PFSK-1 (cell line): ENCODE results near the gene HIRIP3.

Experiments used
- FOXP2 ChIP-seq: optimal IDR thresholded peaks from 2 replicates; pipeline ENCODE3; 2011; ENCODE audit warnings: borderline replicate concordance, control low read depth, inconsistent platforms; ENCODE audit not compliant: insufficient read depth; ENCODE audit errors: extremely low read length, extremely low read depth
- POLR2AphosphoS5 ChIP-seq: IDR thresholded peaks from 2 replicates; pipeline ENCODE4 v1.6.1; 2012; ENCODE audit warnings: low read depth, mild to moderate bottlenecking, control low read depth, low read length, moderate library complexity
- REST ChIP-seq, 2 experiments: IDR thresholded peaks; 2 replicates each; pipeline versions ENCODE4 v1.6.1 to v1.8.0; 2011 to 2012; ENCODE audit warnings: low read depth in 2 of 2, low read length in 2 of 2, control low read depth in 1 of 2, inconsistent platforms in 1 of 2, mild to moderate bottlenecking in 1 of 2, moderate library complexity in 1 of 2; ENCODE audit not compliant: insufficient read depth in 1 of 2
- SIN3A ChIP-seq: IDR thresholded peaks from 2 replicates; pipeline ENCODE4 v1.6.1; 2012; ENCODE audit warnings: mild to moderate bottlenecking, low read length, moderate library complexity, borderline replicate concordance; ENCODE audit not compliant: insufficient read depth
- TAF1 ChIP-seq: IDR thresholded peaks from 2 replicates; pipeline ENCODE4 v1.6.1; 2012; ENCODE audit warnings: low read length, control low read depth, borderline replicate concordance; ENCODE audit not compliant: insufficient read depth

Gene HIRIP3

GRCh38 chr16:29972500-29972899 lies 22.9 kb downstream of the HIRIP3 start:
- TF ChIP-seq POLR2AphosphoS5 (no peak), REST (IDR thresholded peaks at IDR 0.05; ENCODE audit: insufficient read depth in 1 of 2, low read depth in 2 of 2, low read length in 2 of 2) (no peak), SIN3A (no peak), TAF1 (no peak), FOXP2 (no peak)

GRCh38 chr16:29971304-29971703 lies 24.1 kb downstream of the HIRIP3 start:
- TF ChIP-seq REST (IDR thresholded peaks at IDR 0.05; ENCODE audit: insufficient read depth in 1 of 2, low read depth in 2 of 2, low read length in 2 of 2), result no peak
- no peak for TF ChIP-seq SIN3A
- TF ChIP-seq POLR2AphosphoS5, result no peak
- no peak for TF ChIP-seq TAF1
- TF ChIP-seq FOXP2, result no peak

- TF ChIP-seq TAF1, result no peak
- TF ChIP-seq REST (IDR thresholded peaks at IDR 0.05; ENCODE audit: insufficient read depth in 1 of 2, low read depth in 2 of 2, low read length in 2 of 2), result no peak
- TF ChIP-seq FOXP2, result no peak
- TF ChIP-seq POLR2AphosphoS5, result no peak
- no peak for TF ChIP-seq SIN3A
Measured at GRCh38 chr16:29968205-29968604, 27.2 kb downstream of the HIRIP3 start.

GRCh38 chr16:29963021-29963743 lies 32.2 kb downstream of the HIRIP3 start:
- TF ChIP-seq TAF1, result no peak
- no peak for TF ChIP-seq FOXP2
- no peak for TF ChIP-seq SIN3A
- TF ChIP-seq POLR2AphosphoS5, result no peak
- TF ChIP-seq REST (IDR thresholded peaks at IDR 0.05; ENCODE audit: insufficient read depth in 1 of 2, low read depth in 2 of 2, low read length in 2 of 2), result no peak
